Tibial nerve (tissue), 4 donors: ENCODE data around the gene BAIAP2.

Experiments used
- EP300 ChIP-seq, 2 donors: sonication (generic); formaldehyde crosslinking; IDR thresholded peaks; one replicate each; pipeline ENCODE4 v1.6.1; 2017; ENCODE audit warnings: antibody characterized with exemption in 2 of 2, mild to moderate bottlenecking in 1 of 2
- POLR2A ChIP-seq, 2 donors: fragments of 450-650 bp; IDR thresholded peaks; one replicate each; pipeline ENCODE4 v1.6.1; 2017; ENCODE audit warnings: antibody characterized with exemption in 2 of 2, mild to moderate bottlenecking in 2 of 2, moderate library complexity in 2 of 2
- TF ChIP-seq, protein P1 (sequence below), 5 experiments: fragments of 200-600 bp in 3 of 5; fragments of 450-650 bp in 2 of 5; sonication (generic) in 3 of 5; IDR thresholded peaks; one replicate each; pipeline ENCODE4 v1.5.1; 2016 to 2019; ENCODE audit warnings: antibody characterized with exemption in 5 of 5, mild to moderate bottlenecking in 3 of 5, moderate library complexity in 2 of 5

DNA sequence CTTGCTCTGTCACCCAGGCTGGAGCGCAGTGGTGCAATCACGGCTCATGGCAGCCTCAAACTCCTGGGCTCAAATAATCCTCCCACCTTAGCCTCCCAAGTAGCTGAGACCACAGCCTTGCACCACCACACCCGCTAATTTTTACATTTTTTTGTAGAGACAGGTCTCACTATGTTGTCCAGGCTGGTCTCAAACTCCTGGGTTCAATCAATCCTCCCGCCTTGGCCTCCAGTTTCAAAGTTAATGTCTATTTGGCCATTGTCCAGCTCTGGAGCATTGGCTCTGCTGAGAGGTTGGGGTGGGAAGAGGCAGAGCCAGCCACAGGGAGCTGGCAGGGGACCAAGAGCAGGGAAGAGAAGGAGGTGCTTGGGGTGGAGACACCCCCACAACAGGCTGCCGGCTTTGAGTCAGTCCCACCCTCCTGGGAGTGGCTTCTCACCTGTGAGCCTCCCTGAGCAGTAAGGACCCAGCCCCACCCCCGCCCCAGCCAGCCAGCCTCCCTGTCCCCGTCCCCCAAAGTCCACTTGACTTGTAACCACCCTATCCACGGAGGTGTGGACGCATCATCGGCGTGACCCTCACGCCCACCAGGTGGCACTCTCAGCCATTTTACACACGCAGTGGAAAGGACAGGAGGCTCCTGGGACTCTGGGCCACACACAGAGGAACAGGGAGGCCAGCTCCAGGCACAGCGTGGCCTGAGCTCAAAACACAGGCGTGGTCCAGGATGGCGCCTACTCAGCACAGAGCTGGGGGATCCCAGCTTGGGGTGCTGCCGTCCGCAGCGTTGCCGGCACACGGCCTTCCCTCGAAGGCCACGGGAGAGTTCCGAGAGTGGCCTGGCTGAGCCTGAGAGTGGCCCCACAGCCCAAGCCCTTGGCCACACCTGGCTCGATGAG lies 107.6 kb downstream of the BAIAP2 start:
- TF ChIP-seq, protein P1, sequence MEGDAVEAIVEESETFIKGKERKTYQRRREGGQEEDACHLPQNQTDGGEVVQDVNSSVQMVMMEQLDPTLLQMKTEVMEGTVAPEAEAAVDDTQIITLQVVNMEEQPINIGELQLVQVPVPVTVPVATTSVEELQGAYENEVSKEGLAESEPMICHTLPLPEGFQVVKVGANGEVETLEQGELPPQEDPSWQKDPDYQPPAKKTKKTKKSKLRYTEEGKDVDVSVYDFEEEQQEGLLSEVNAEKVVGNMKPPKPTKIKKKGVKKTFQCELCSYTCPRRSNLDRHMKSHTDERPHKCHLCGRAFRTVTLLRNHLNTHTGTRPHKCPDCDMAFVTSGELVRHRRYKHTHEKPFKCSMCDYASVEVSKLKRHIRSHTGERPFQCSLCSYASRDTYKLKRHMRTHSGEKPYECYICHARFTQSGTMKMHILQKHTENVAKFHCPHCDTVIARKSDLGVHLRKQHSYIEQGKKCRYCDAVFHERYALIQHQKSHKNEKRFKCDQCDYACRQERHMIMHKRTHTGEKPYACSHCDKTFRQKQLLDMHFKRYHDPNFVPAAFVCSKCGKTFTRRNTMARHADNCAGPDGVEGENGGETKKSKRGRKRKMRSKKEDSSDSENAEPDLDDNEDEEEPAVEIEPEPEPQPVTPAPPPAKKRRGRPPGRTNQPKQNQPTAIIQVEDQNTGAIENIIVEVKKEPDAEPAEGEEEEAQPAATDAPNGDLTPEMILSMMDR (IDR thresholded peaks at IDR 0.05) = peak; percentile 59 to 86 (median 75)
- TF ChIP-seq POLR2A (IDR thresholded peaks at IDR 0.05) (peak in 1 of 2 donors; percentile 32), EP300 (IDR thresholded peaks at IDR 0.05) (peak; percentile 12 to 71)
